GM23248 (cell line): ENCODE measurements around the gene TCHP. TPM values are rescaled to one million over a fixed set of nuclear protein-coding genes. Genes with fewer than 3 reads are reported as not detected.
"Not testable (repeated sequence)": the region's sequence is repeated elsewhere in the genome, so short reads cannot be mapped to it uniquely, and the experiment has no call there.

ENCODE experiments used
- DNase-seq: peaks from one replicate; pipeline ENCODE4 v3.0.0-alpha.2; 2015
- H2AFZ ChIP-seq: fragments of 200-600 bp; sonication (generic); 2 replicates; pipeline ENCODE4 v1.6.1; 2016; ENCODE audit warnings: antibody characterized with exemption
- H3F3A ChIP-seq: fragments of 200-600 bp; sonication (generic); 2 replicates; pipeline ENCODE4 v1.6.1; 2016; ENCODE audit warnings: mild to moderate bottlenecking, antibody characterized with exemption, mixed run types; ENCODE audit not compliant: insufficient read depth
- H3K27ac ChIP-seq: fragments of 200-600 bp; sonication (generic); 2 replicates; pipeline ENCODE4 v1.5.1; 2016; ENCODE audit warnings: mild to moderate bottlenecking
- H3K27me3 ChIP-seq: fragments of 200-600 bp; sonication (generic); replicated peaks from 2 replicates; pipeline ENCODE4 v1.6.1; 2016; ENCODE audit warnings: mild to moderate bottlenecking; ENCODE audit not compliant: insufficient read depth
- H3K36me3 ChIP-seq: fragments of 200-600 bp; sonication (generic); 2 replicates; pipeline ENCODE4 v1.6.1; 2016; ENCODE audit warnings: low read depth, mild to moderate bottlenecking
- H3K4me1 ChIP-seq: fragments of 200-600 bp; sonication (generic); 2 replicates; pipeline ENCODE4 v1.6.1; 2016; ENCODE audit warnings: mild to moderate bottlenecking; ENCODE audit not compliant: insufficient read depth
- H3K4me2 ChIP-seq: fragments of 200-600 bp; sonication (generic); one replicate; pipeline ENCODE4 v1.6.1; 2016; ENCODE audit warnings: mild to moderate bottlenecking; ENCODE audit not compliant: unreplicated experiment
- H3K4me3 ChIP-seq: fragments of 200-600 bp; sonication (generic); 2 replicates; pipeline ENCODE4 v1.5.1; 2016; ENCODE audit warnings: mild to moderate bottlenecking
- H3K79me2 ChIP-seq: fragments of 200-600 bp; sonication (generic); 2 replicates; pipeline ENCODE4 v1.6.1; 2016; ENCODE audit warnings: mild to moderate bottlenecking; ENCODE audit not compliant: insufficient read depth
- H3K9ac ChIP-seq: fragments of 200-600 bp; sonication (generic); 2 replicates; pipeline ENCODE4 v1.6.1; 2016; ENCODE audit warnings: mild to moderate bottlenecking
- H3K9me2 ChIP-seq: fragments of 200-600 bp; sonication (generic); 2 replicates; pipeline ENCODE4 v1.6.1; 2016; ENCODE audit warnings: mixed run types, mild to moderate bottlenecking, moderate library complexity; ENCODE audit not compliant: insufficient read depth
- H3K9me3 ChIP-seq: fragments of 200-600 bp; sonication (generic); one replicate; pipeline ENCODE4 v1.6.1; 2017; ENCODE audit warnings: low read depth
- H4K20me1 ChIP-seq: fragments of 200-600 bp; sonication (generic); 2 replicates; pipeline ENCODE4 v1.6.0; 2016; ENCODE audit not compliant: insufficient read depth
- EZH2 ChIP-seq: fragments of 200-600 bp; sonication (generic); IDR thresholded peaks from 2 replicates; pipeline ENCODE4 v1.6.1; 2018; ENCODE audit warnings: antibody characterized with exemption, mild to moderate bottlenecking; ENCODE audit not compliant: insufficient read depth, poor library complexity, severe bottlenecking
- EZH2phosphoT487 ChIP-seq: fragments of 200-600 bp; sonication (generic); IDR thresholded peaks from 2 replicates; pipeline ENCODE4 v1.6.1; 2018; ENCODE audit warnings: antibody characterized with exemption, moderate library complexity, mild to moderate bottlenecking, low read depth; ENCODE audit not compliant: insufficient read depth
- WGBS, 2 experiments: methylation state at CpG; one replicate each; pipeline ENCODE4 v1.1.6; 2015 to 2017; ENCODE audit warnings: low lambda C conversion rate in 2 of 2, low coverage in 1 of 2; ENCODE audit errors: missing lambda C conversion rate in 2 of 2; 5-methylcytosine and 5-hydroxymethylcytosine counted together
- in situ Hi-C: fragments of 300-500 bp; cut with MboI; formaldehyde crosslinking; loops from 2 replicates; pipeline ENCODE4 v1.15.0; 2020
- polyA plus RNA-seq: library from polyadenylated mRNA; unstranded; fragments of >200 nt; fragmentation: Nextera tagmentation; extraction: Ambion mirVana; gene quantifications from 2 replicates; pipeline ENCODE4 v1.2.1, GENCODE V29; 2016
- total RNA-seq: library from RNA; depleted of rRNA; stranded (reverse); fragments of >200 nt; shearing (Covaris generic); gene quantifications from 2 replicates; pipeline ENCODE4 v1.2.3, GENCODE V29; 2014

Gene TCHP
- total and polyA plus RNA-seq, 2 experiments from 2014 or later, result 9.7 to 11.7 TPM

DNA sequence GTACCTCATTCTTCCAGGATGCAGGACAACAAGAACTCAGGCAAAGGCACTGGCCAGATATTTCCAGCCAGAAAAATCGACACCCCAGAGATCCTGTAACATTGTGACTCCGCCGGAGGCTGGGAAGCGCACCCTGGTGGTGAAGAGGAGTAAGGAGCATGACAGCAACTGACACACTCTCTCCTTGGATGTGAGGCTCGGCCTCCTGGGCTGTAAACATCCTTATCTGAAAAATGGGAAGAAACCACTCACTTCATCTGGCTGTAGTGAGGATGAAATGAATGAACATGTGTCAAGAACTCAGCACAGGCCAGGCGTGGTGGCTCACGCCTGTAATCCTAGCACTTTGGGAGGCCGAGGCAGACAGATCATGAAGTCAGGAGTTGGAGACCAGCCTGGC is 27.5 kb downstream of the TCHP start:
- Histone ChIP-seq H3K4me2 (no peak overlapping the region), H4K20me1 (no peaks in the 10 kb centered on the region), H3K9me2 (no peaks in the 10 kb centered on the region), H3K27ac (no peak overlapping the region), H3K9me3 (no peaks in the 10 kb centered on the region), H3K27me3 (no peaks in the 10 kb centered on the region), H2AFZ (no peak overlapping the region), H3K36me3 (peaks cover 11% of the 10 kb centered on the region), H3K79me2 (no peaks in the 10 kb centered on the region), H3K4me1 (no peaks in the 10 kb centered on the region), H3F3A (0 out of 2 replicates have a peak, but pooled peaks cover 6% of the 10 kb centered on the region), H3K4me3 (no peak overlapping the region), H3K9ac (no peak overlapping the region)
- no peak for TF ChIP-seq EZH2phosphoT487
- no peak for TF ChIP-seq EZH2
- WGBS, 2 experiments, result 53 to 65% methylated on average over 8 of the region's 8 CpGs
- DNase-seq, result peak; percentile 76
- in situ Hi-C loops, result no loop called here

DNA sequence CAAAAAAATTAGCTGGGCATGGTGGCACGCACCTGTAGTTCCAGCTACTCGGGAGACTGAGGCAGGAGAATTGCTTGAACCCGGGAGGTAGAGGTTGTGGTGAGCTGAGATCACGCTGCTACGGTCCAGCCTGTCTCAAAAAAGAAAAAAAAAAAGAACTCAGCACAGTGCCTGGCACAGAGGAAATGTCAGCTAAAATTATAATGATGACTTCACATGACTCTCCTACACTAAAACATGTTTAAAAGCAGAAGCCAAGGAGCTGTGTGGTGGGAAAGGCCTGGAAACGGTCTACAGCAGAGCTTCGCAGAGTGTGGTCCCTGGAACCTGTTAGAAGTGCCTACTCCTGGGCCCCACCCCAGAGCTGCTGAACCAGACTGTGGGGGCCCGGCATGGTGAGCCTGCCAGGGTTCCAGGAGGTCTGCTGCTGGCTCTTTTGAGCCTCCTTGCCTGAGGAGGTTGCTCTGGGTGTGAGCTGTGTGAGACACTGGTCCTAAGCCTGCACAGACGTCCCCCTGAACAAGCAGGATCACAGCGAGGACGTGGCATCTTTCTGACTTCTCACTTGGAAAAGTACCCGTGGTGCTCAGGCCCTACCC is 28.1 kb downstream of the TCHP start:
- no peaks in the 10 kb centered on the region for H3K4me1 ChIP-seq
- H3K9ac ChIP-seq, result no peak overlapping the region
- DNase-seq, result no peak
- no peak overlapping the region for H3K4me2 ChIP-seq
- H3K36me3 ChIP-seq, result peaks cover 14% of the 10 kb centered on the region
- WGBS, 2 experiments, result 62 to 65% methylated on average over 12 of the region's 12 CpGs
- TF ChIP-seq EZH2, result no peak
- TF ChIP-seq EZH2phosphoT487, result no peak
- H3K79me2 ChIP-seq, result no peaks in the 10 kb centered on the region
- no peak overlapping the region for H3K27ac ChIP-seq
- H3F3A ChIP-seq, result 0 out of 2 replicates have a peak, but pooled peaks cover 7% of the 10 kb centered on the region
- H2AFZ ChIP-seq, result no peak overlapping the region
- in situ Hi-C loops, result no loop called here
- H3K9me3 ChIP-seq, result no peaks in the 10 kb centered on the region
- H3K4me3 ChIP-seq, result no peak overlapping the region
- H4K20me1 ChIP-seq, result no peaks in the 10 kb centered on the region
- H3K27me3 ChIP-seq, result no peaks in the 10 kb centered on the region
- H3K9me2 ChIP-seq, result no peaks in the 10 kb centered on the region

DNA sequence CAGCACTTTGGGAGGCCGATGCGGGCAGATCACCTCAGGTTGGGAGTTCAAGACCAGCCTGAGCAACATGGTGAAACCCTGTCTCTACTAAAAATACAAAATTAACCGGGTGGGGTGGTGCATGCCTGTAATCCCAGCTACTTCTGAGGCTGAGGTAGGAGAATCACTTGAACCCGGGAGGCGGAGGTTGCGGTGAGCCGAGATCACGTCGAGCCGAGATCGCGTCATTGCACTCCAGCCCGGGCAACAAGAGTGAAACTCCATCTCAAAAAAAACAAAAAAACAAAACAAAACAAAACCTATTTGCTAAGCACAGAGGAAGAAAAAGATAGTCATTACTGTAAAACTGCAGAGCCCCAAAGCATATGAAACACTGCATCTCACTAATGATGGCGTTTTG is 29.3 kb downstream of the TCHP start:
- H3K79me2 ChIP-seq, DNase-seq, H3K27ac ChIP-seq, H3F3A ChIP-seq, H3K4me2 ChIP-seq, H2AFZ ChIP-seq, H3K9ac ChIP-seq, in situ Hi-C loops, H3K4me1 ChIP-seq, H3K4me3 ChIP-seq, H3K9me2 ChIP-seq, H4K20me1 ChIP-seq, H3K9me3 ChIP-seq, H3K27me3 ChIP-seq: not testable (repeated sequence)
- H3K36me3 ChIP-seq, result peaks cover 26% of the 10 kb centered on the region
- 89 to 92% methylated on average over 14 of the region's 14 CpGs for WGBS, 2 experiments

DNA sequence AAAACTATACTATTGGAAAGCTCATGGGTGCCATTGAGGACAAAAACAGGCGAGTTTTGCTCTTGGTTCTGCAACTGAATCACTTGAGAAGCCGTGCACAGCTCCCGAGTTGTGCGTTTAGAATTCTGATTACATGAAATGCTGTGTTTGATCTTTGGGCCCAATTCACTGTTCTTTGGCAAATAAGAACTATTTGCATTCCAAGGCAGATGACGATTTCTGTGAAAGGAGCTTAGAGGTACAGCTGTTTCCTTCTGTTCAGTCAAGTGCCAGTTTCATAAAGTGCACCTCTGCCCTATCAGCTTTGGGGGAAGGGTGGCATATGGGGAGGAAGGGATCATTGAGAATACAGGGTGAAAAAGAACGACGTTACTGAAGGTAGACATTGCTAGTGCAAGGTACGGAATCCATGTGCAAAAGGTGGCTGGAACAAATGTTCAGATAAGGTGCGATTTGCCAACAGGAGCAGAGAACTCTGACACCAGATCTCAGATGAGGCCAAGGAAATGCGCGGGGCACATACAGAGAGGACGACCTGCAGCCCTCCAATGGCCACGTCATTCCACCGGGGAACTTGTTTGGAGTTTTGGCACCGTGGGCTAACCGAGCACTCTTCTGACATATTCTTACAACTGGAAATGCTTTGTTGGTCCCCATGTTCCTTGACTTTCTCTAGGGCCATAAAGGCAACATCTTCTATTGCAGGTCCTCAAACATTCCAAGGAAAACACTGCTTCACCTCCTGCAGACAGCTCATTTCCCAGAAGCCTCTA is 30.1 kb downstream of the TCHP start:
- no peak for DNase-seq

More for the DNA sequence above, 30.1 kb downstream of the TCHP start:
- H3F3A ChIP-seq, result 0 out of 2 replicates have a peak, but pooled peaks cover 7% of the 10 kb centered on the region
- no peak overlapping the region for H3K4me2 ChIP-seq
- no peaks in the 10 kb centered on the region for H3K9me2 ChIP-seq
- H2AFZ ChIP-seq, result no peak overlapping the region
- H3K4me3 ChIP-seq, result no peak overlapping the region
- H4K20me1 ChIP-seq, result no peaks in the 10 kb centered on the region
- H3K9ac ChIP-seq, result no peak overlapping the region
- H3K27me3 ChIP-seq, result no peaks in the 10 kb centered on the region
- H3K4me1 ChIP-seq, result no peaks in the 10 kb centered on the region
- H3K79me2 ChIP-seq, result no peaks in the 10 kb centered on the region
- H3K36me3 ChIP-seq, result peaks cover 34% of the 10 kb centered on the region
- no peak for TF ChIP-seq EZH2
- no peak for TF ChIP-seq EZH2phosphoT487
- H3K27ac ChIP-seq, result no peak overlapping the region
- in situ Hi-C loops, result no loop called here
- WGBS, 2 experiments, result 75 to 76% methylated on average over 15 to 16 of the region's 16 CpGs
- no peaks in the 10 kb centered on the region for H3K9me3 ChIP-seq
